Left lung (tissue), 10 donors: ENCODE results near the gene GCGR. TPM values are rescaled to one million over a fixed set of nuclear protein-coding genes. Genes with fewer than 3 reads are reported as not detected.

ENCODE experiments used
- ATAC-seq: fragments of 200-7000 bp; cut with Tn5 transposase; one replicate; pipeline ENCODE4 v1.9.1; 2020; ENCODE audit warnings: moderate library complexity
- DNase-seq, 4 donors: peaks; one replicate each; pipeline ENCODE4 v3.0.0-alpha.2; 2013 to 2020
- H3K27ac ChIP-seq, 2 donors: fragments of 200-600 bp; sonication (generic) in 1 of 2; one replicate each; pipeline versions ENCODE4 v1.5.0 to v1.8.0; 2020 to 2021
- H3K27me3 ChIP-seq, 2 donors: fragments of 200-600 bp; sonication (generic) in 1 of 2; one replicate each; pipeline versions ENCODE4 v1.5.0 to v1.8.0; 2020 to 2021
- H3K36me3 ChIP-seq, 2 donors: fragments of 200-600 bp; sonication (generic) in 1 of 2; one replicate each; pipeline versions ENCODE4 v1.5.0 to v1.8.0; 2020 to 2021
- H3K4me1 ChIP-seq, 2 donors: fragments of 200-600 bp; one replicate each; pipeline ENCODE4 v1.8.0; 2021
- H3K4me3 ChIP-seq, 2 donors: fragments of 200-600 bp; sonication (generic) in 1 of 2; one replicate each; pipeline versions ENCODE4 v1.5.0 to v1.8.0; 2020 to 2021; ENCODE audit warnings: mild to moderate bottlenecking in 1 of 2
- H3K9me3 ChIP-seq, 2 donors: fragments of 200-600 bp; sonication (generic) in 1 of 2; one replicate each; pipeline versions ENCODE4 v1.5.0 to v1.8.0; 2020 to 2021
- intact Hi-C, 2 donors: fragments of 100-400 bp; cut with DNase I; formaldehyde crosslinking; loops; one replicate each; pipeline versions ENCODE4 v1.11.2 to v1.14.2; 2022
- polyA plus RNA-seq, 6 donors: library from polyadenylated mRNA; unstranded; fragments of 120-200 nt; gene quantifications; one replicate each; pipeline ENCODE4 v1.2.1, GENCODE V29; 2013; ENCODE audit not compliant: insufficient read length in 6 of 6
- total RNA-seq, 2 donors: library from RNA; stranded (reverse); fragmentation: NEBNext Ultra II Directional; extraction: Animal tissue kit (Norgen Biotek cat#: 25700); gene quantifications; one replicate each; pipeline ENCODE4 v1.2.1, GENCODE V29; 2021
- TF ChIP-seq, protein P1 (sequence below), 2 donors: fragments of 200-600 bp; sonication (generic) in 1 of 2; IDR thresholded peaks; one replicate each; pipeline versions ENCODE4 v1.5.0 to v1.8.0; 2021; ENCODE audit warnings: antibody characterized with exemption in 2 of 2
- donor health status: DM: no; HTN: yes; CAD: no.
- donor health status: DM: no; HTN: no; CAD: no.

GCGR gene
- total and polyA plus RNA-seq, 8 donors: 0.13 to 0.37 (median 0.26) TPM; not detected in 3

DNA sequence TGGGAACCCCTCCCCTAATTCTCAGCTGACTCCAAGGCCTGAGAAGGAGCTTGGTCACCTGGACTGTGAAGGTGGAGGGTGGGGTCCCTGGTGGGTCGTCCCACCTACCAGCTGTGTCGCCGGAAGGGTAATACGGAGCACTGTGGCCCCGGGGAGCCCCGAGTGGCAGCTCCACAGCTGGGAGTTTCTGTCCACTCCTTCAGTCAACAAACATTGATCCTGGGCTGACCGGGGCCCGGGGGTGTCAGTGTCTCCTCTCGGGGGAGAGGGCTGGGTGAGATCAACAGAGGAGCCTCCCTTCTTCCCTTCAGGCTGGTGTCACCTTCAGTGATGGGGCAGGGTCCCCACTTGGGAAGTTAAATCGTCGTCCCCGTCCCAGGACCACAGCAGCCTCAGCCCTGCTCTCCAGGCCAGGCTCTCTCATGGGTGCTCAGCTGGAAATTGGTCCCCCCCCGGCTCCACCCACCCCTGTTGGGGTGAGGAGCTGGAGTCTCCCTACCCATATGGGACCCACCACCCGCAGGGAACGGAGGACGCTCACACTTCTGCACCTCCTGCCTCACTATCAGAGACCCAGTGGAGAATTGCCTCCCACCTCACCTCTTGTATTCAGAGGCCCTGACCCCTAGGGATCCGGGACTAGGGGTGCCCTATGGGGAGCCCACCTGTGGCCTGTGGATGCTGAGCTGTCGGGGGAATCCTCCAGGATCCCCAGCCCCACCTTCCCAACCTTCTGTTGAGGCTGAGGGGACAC is 1.9 kb downstream of the GCGR start:
- H3K4me1 ChIP-seq: peaks cover 0 to 18% of the 10 kb centered on the region in 2 donors
- DNase-seq: no peak
- no peak for ATAC-seq
- no peak overlapping the region for H3K27ac ChIP-seq
- TF ChIP-seq, protein P1, sequence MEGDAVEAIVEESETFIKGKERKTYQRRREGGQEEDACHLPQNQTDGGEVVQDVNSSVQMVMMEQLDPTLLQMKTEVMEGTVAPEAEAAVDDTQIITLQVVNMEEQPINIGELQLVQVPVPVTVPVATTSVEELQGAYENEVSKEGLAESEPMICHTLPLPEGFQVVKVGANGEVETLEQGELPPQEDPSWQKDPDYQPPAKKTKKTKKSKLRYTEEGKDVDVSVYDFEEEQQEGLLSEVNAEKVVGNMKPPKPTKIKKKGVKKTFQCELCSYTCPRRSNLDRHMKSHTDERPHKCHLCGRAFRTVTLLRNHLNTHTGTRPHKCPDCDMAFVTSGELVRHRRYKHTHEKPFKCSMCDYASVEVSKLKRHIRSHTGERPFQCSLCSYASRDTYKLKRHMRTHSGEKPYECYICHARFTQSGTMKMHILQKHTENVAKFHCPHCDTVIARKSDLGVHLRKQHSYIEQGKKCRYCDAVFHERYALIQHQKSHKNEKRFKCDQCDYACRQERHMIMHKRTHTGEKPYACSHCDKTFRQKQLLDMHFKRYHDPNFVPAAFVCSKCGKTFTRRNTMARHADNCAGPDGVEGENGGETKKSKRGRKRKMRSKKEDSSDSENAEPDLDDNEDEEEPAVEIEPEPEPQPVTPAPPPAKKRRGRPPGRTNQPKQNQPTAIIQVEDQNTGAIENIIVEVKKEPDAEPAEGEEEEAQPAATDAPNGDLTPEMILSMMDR (IDR thresholded peaks at IDR 0.05): no peak
- intact Hi-C loops: no loop called here
- H3K4me3 ChIP-seq: no peak overlapping the region
- H3K9me3 ChIP-seq: no peaks in the 10 kb centered on the region
- H3K27me3 ChIP-seq: peaks cover 33 to 96% of the 10 kb centered on the region in 2 donors
- H3K36me3 ChIP-seq: no peaks in the 10 kb centered on the region

DNA sequence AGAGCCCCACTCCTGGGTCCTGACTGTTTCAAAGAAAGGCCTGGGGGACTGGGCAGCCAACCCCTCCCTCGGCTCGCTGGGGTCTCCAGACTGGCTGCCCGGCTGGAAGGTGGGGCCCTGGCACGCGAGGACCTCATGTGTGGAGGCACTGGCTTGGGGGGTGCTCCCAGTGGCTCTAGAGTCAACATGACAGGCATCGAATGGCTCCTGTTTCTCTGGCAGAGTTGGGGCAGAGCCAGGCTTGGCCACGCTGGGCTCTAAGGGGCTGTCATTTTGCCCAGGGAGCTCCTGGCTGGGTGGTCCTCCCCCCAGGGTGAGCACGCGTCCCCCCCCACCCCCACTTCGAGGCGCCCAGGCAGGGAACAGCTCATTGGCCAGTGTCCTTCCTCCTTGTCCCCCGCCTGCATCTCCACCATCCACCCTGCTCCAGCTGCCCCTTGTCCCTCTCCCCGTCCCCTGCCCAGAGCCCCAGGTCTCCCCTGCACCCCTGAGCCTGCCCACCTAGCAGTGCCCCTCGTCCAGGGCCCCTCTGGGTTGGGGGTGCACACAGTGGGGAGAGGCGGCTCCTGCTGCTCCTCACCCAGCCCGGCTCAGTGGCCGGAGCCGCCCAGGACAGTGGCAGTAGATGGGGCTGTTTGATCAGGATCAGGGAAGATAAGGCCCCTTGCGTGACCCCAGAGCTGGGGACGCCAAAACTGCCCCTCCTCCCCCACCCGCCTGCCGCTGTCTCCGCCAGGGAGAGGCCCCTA is 2.7 kb downstream of the GCGR start:
- no peak for DNase-seq
- TF ChIP-seq, protein P1 (IDR thresholded peaks at IDR 0.05): no peak
- Histone ChIP-seq H3K27ac (no peak overlapping the region), H3K4me1 (peaks cover 0 to 18% of the 10 kb centered on the region in 2 donors), H3K4me3 (no peak overlapping the region), H3K36me3 (no peaks in the 10 kb centered on the region), H3K27me3 (peaks cover 33 to 96% of the 10 kb centered on the region in 2 donors), H3K9me3 (no peaks in the 10 kb centered on the region)
- intact Hi-C loops: no loop called here
- no peak for ATAC-seq

DNA sequence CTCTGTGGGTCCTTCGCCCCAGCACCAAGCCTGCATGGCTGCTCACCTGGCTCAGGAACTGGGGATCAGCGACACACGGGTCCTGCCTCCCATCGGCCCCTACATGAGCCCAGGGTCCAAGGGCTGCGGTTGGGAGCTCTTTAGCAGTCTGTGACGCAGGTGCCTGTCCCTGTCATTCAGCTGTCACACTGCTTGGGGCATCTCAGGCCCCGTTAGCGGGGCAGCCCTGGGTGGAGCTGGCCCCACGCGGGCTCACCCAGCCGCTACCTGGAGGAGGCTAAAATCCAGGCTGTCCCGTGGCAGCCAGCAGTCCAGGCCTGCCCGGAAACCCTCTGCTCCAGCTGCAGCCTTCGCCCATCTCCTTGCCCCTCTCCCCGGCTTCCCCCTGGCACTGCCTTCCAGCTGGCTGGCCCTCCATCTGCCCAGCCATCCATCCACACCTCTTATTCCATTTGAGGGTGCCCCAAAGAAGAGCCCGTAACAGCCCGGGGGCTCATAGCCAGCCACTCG is 3.3 kb downstream of the GCGR start:
- Histone ChIP-seq H3K9me3 (no peaks in the 10 kb centered on the region), H3K27ac (no peak overlapping the region), H3K4me3 (no peak overlapping the region), H3K4me1 (peaks cover 0 to 18% of the 10 kb centered on the region in 2 donors), H3K36me3 (no peaks in the 10 kb centered on the region), H3K27me3 (peaks cover 30 to 95% of the 10 kb centered on the region in 2 donors)
- TF ChIP-seq, protein P1 (IDR thresholded peaks at IDR 0.05): no peak
- intact Hi-C loops: no loop called here
- ATAC-seq (no peak), DNase-seq (no peak)

GRCh38 chr17:81807839-81808238 is 3.9 kb downstream of the GCGR start:
- ATAC-seq (no peak), DNase-seq (no peak)
- Histone ChIP-seq H3K4me1 (peaks cover 0 to 18% of the 10 kb centered on the region in 2 donors), H3K4me3 (no peak overlapping the region), H3K27ac (no peak overlapping the region), H3K36me3 (no peaks in the 10 kb centered on the region), H3K9me3 (no peaks in the 10 kb centered on the region), H3K27me3 (peaks cover 24 to 95% of the 10 kb centered on the region in 2 donors)
- TF ChIP-seq, protein P1 (IDR thresholded peaks at IDR 0.05): no peak
- intact Hi-C loops: no loop called here
